ENCODE measurements around the gene MIPEP.
A peak's percentile ranks its signal among the peaks of the same experiment; 100 is the strongest.

Gene MIPEP

DNA sequence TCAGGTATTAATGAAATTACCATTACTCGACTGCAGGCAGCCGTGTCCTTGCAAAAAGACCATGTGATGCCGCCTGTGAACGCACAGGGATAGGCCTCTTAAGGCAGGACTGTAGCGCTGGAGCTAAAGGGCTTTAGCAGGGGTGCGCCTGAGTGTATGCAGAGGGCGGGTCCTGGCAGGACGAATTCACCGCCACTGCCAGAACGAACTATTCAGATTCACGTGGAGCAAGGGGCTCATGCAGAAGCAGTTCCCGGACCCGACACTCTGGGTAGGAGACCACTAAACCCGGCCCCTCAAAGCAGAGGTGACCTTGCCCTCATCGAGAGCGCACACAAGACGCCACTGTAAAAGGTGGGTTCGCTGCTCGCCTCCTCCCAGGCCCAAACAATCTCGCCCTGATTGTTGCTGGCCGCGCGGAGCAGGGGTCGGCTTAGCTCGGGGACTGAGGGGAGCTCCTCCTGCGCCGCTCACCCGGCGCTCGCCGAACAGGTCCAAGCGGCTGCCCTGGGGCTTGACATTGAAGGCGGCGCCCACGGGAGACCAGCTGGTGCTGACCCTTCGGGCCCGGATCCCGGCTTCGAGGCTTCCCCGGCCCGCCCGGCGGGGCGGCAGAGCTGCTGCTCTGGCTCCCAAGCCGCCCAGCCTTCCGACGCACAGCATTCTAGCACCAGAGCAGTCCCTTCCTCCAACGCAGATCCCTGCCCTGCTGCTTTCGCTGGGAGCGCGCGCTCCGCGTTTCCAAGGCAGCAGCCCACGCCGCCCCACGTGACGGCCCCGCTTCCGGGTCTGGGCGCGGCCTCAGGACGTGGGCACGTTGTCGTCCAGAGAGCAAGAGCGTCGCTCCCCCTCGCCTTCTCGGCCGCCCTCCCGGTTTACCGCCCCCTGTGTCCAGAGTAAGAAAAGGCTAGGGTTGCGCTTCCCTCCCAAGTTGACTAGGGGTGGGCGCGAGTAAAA, at the start of gene MIPEP:
Gene MIPEP (minus strand): TSS at position 743 of the 957 bp plus-strand sequence. CDS start 80 bp downstream, at position 663.
- Mint-ChIP-seq H3K9me3 (no peaks in the 10 kb centered on the region), H3K36me3 (no peaks in the 10 kb centered on the region), H3K27ac (peak within 1 kb of the TSS; percentile 77), H3K27me3 (peaks cover 5% of the 10 kb centered on the region), H3K4me3 (peak within 1 kb of the TSS; percentile 86), H3K4me1 (peaks cover 26% of the 10 kb centered on the region)
- CTCF ChIA-PET, result interaction anchor here (0.8 to 2.3 kb wide), 11 partner anchors 11 to 423 kb away, joined by 3 to 14 read pairs (median 3); no protein-coding TSS in a partner anchor
- DNase-seq, result peak; percentile 92

DNA sequence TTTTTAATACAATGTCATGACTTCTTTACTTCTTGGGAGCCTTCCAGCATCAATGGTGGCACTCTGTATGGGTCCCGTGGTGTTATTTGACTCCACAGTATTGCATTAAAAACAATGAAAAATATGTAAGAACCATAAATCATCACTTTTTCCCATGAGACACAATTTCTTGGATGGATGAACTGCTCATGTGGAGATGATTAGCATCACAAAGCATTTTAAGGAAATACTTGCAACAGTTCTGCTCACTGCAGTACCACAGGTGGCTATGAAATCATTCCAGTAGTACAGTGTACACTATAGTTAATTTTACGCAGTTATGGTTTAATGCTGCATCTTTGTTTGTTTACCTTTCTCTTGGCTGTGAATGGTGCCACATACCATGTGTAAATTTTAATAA, 45.3 kb upstream of the MIPEP start:
- no peak overlapping the region for H3K27ac Mint-ChIP-seq
- H3K4me1 Mint-ChIP-seq, result no peaks in the 10 kb centered on the region
- CTCF ChIA-PET, result no interaction called here
- H3K9me3 Mint-ChIP-seq, result peaks cover 2% of the 10 kb centered on the region
- H3K36me3 Mint-ChIP-seq, result no peaks in the 10 kb centered on the region
- H3K4me3 Mint-ChIP-seq, result no peak overlapping the region
- no peak for DNase-seq
- peaks cover 37% of the 10 kb centered on the region for H3K27me3 Mint-ChIP-seq

DNA sequence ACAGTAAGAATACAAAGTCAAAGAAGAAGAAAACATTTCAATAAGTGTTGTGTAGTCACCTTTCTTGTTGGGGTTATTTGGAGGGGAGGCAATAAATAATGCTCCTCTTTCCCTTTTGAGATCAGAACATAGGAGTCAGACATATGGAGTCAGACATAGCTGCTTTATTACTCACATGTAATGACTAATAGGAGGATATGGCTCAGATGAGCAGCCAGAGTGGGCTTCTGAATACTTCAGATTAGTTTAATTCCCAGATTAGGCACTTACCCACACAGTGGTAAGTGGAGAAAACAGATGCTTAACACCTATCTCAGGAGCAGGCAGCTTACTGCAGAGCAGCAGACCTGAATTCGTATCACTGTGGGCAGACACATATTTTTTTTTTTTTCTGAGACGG, 39.8 kb upstream of the MIPEP start:
- Mint-ChIP-seq H3K4me1 (no peaks in the 10 kb centered on the region), H3K4me3 (no peak overlapping the region)
- CTCF ChIA-PET, result interaction anchor here (0.7 kb wide), 1 partner anchor 275 kb away, joined by 3 read pairs; no protein-coding TSS in a partner anchor

DNA sequence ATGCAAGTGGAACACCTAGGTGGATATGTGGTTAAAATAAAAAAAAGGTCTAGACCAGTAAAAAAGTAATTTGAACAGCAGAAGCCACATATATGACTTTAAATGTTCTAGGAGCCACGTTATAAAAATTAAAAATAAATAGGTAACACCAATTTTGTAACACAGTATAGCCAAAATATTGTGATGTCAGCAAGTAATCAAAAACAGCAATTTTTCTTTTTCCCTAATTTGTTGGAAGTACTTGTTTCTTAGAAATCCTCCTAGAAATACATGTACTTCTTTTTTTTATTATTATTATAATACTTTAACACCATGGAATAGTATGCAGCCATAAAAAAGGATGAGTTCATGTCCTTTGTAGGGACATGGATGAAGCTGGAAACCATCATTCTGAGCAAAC, 33.8 kb upstream of the MIPEP start:
- CTCF ChIA-PET, result interaction anchor here (0.8 to 3.7 kb wide), 7 partner anchors 36 to 302 kb away, joined by 3 to 41 read pairs (median 3); no protein-coding TSS in a partner anchor
- Mint-ChIP-seq H3K27ac (no peak overlapping the region), H3K36me3 (no peaks in the 10 kb centered on the region), H3K9me3 (no peaks in the 10 kb centered on the region), H3K4me1 (no peaks in the 10 kb centered on the region), H3K27me3 (peaks cover 33% of the 10 kb centered on the region), H3K4me3 (no peak overlapping the region)
- DNase-seq, result no peak

More for the DNA sequence above, 39.8 kb upstream of the MIPEP start:
- Mint-ChIP-seq H3K36me3 (no peaks in the 10 kb centered on the region), H3K27me3 (peaks cover 42% of the 10 kb centered on the region), H3K27ac (no peak overlapping the region), H3K9me3 (no peaks in the 10 kb centered on the region)
- no peak for DNase-seq

DNA sequence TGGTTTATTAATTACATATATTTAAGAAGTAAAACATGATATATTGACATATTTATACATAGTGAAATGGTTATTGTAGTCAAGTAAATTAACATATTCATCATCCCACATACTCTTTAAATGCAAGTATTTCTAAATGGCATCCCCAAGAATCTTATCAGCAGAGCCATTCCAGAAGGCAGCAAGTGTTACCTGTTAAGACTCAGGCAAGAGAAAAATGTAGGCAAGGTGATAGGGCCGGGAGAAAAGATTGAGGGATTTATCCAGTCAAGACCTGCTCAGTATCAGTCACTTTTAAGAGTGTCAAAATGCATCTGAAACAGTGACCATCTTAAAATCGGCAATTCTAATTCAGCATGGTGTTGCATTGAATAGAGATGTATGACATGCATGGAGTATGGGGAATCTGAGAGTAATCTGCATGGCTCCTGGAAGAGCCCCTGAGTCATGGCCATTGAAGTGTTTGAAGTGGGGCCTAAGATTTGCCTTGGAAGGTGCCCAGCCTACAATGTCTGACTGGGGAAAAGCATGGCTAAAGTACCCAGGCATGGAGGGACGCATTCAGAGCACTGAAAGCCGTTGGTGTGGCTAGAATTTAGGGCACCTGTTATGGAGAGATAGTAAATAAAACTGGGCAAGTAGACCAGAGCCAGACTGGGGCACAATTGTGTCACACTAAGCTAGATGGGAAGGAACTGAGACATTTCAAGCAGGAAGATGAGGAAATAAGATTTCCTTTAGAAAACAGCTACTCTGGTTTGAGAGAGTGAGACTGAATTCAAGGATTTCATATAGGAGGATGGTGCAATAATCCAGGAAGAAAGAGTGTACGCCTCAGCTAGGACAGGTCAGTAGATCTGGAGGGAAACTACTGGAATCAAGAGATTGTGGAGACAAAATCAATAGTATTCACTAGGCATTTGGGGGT, 33.1 kb upstream of the MIPEP start:
- Mint-ChIP-seq H3K4me1 (no peaks in the 10 kb centered on the region), H3K36me3 (no peaks in the 10 kb centered on the region), H3K4me3 (no peak overlapping the region), H3K27ac (no peak overlapping the region), H3K9me3 (no peaks in the 10 kb centered on the region), H3K27me3 (peaks cover 39% of the 10 kb centered on the region)
- no peak for DNase-seq
- CTCF ChIA-PET, result interaction anchor here (0.6 to 3.7 kb wide), 18 partner anchors 8 to 306 kb away, joined by 3 to 41 read pairs (median 3); no protein-coding TSS in a partner anchor

DNA sequence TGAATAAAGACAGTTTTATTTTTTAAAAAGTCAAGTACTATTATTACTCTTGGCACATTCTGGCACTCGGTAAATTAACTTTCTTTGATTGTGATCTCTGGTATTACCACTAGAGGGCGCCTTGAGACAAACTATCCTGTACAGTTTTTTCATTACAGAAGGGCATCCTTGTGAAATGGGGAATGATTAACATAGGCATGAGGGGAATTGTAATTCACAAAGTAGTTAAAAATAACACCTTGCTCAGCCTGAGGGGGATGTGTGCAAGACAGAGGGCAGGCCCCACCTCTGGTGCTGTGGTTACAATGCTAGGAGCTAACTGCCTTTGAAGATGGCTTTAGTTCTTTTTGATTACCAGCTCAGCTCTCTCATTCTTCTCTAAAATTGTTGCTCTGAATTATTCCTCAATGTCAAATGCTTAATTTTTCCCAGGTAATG, 32.3 kb upstream of the MIPEP start:
- Mint-ChIP-seq H3K4me1 (no peaks in the 10 kb centered on the region), H3K4me3 (no peak overlapping the region), H3K27me3 (peaks cover 37% of the 10 kb centered on the region), H3K36me3 (no peaks in the 10 kb centered on the region), H3K9me3 (no peaks in the 10 kb centered on the region), H3K27ac (no peak overlapping the region)
- no peak for DNase-seq
- CTCF ChIA-PET, result interaction anchor here (0.6 to 3.7 kb wide), 16 partner anchors 9 to 307 kb away, joined by 3 to 41 read pairs (median 3); no protein-coding TSS in a partner anchor

DNA sequence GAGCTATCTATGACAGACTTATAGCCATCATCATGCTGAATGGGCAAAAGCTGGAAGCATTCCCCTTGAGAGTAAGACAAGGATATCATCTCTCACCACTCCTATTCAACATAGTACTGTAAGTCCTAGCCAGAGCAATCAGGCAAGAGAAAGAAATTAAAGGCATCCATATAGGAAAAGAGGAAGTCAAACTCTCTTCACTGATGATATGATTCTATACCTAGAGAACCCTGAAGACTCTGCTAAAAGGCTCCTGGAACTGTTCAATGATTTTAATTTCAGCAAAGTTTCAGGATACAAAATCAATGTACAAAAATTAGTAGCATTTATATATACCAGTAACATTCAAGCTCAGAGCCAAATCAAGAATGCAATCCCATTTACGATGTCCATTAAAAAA, 29.8 kb upstream of the MIPEP start:
- no peak overlapping the region for H3K27ac Mint-ChIP-seq
- no peak overlapping the region for H3K4me3 Mint-ChIP-seq
- peaks cover 30% of the 10 kb centered on the region for H3K27me3 Mint-ChIP-seq
- H3K36me3 Mint-ChIP-seq, result no peaks in the 10 kb centered on the region
- no peaks in the 10 kb centered on the region for H3K4me1 Mint-ChIP-seq
- no peaks in the 10 kb centered on the region for H3K9me3 Mint-ChIP-seq
- CTCF ChIA-PET, result interaction anchor here (0.9 to 1.5 kb wide), 4 partner anchors 42 to 310 kb away, joined by 3 to 5 read pairs (median 4); no protein-coding TSS in a partner anchor
- no peak for DNase-seq

DNA sequence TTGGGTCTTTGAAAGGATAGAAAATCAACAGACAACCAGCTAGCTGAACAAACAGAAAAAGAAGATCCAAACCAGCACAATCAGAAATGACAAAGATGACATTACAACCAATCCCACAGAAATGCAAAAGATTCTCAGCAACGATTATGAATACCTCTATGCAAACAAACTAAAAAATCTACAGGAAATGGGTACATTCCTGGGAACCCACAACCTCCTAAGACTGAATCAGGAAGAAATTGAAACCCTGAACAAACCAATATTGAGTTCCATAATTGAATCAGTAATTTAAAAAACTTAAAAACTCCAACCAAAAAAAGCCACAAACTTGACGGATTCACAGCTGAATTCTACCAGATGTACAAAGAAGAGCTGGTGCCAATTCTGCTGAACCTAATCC, 29.0 kb upstream of the MIPEP start:
- CTCF ChIA-PET, result interaction anchor here (0.9 to 1.5 kb wide), 4 partner anchors 42 to 311 kb away, joined by 3 to 5 read pairs (median 4); no protein-coding TSS in a partner anchor
- Mint-ChIP-seq H3K36me3 (no peaks in the 10 kb centered on the region), H3K9me3 (no peaks in the 10 kb centered on the region), H3K27me3 (peaks cover 26% of the 10 kb centered on the region), H3K4me3 (no peak overlapping the region), H3K4me1 (no peaks in the 10 kb centered on the region), H3K27ac (no peak overlapping the region)
- no peak for DNase-seq

DNA sequence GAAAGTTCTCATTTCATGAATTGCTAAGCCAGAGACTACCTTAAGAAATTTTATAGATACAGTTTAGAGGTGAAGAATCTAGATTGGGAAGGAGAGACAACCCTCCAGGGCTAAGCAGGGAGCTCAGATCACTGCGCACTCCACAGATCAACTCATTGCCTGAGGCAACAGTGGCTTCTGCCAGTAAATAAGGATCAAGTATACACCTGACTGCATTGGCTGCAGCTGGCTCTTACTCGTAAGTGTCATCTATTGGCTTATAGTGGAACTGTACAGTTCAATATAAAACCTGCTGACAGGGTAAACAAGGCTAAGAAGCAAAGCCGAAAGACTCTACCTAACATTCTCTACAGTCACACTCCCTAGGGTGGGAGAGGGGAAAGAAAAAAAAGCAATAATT, 26.1 kb upstream of the MIPEP start:
- CTCF ChIA-PET, result no interaction called here
- Mint-ChIP-seq H3K27me3 (peaks cover 37% of the 10 kb centered on the region), H3K9me3 (no peaks in the 10 kb centered on the region), H3K4me1 (peaks cover 6% of the 10 kb centered on the region), H3K27ac (no peak overlapping the region), H3K4me3 (no peak overlapping the region), H3K36me3 (no peaks in the 10 kb centered on the region)
- DNase-seq, result no peak

DNA sequence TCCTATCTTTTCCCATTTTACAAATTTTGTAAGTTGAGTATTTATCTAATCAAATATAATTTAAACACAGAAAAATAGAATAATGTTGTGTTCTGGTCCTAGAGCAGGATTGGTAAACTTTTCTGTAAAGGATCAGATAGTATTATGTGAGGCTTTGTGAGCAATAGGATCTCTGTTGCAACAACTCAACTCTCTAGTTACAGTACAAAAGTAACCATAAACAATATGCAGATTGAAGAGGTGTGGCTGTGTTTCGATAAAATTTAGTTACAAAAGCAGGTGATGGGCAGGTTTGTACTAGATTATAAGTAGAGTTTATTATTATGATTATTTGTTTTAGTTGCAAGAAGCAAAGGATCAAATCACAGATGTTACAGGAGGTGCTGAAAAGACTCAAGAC, 23.3 kb upstream of the MIPEP start:
- H3K27me3 Mint-ChIP-seq, result peaks cover 23% of the 10 kb centered on the region
- H3K4me3 Mint-ChIP-seq, result no peak overlapping the region
- CTCF ChIA-PET, result no interaction called here
- H3K9me3 Mint-ChIP-seq, result no peaks in the 10 kb centered on the region
- peaks cover 6% of the 10 kb centered on the region for H3K4me1 Mint-ChIP-seq
- no peak overlapping the region for H3K27ac Mint-ChIP-seq
- no peaks in the 10 kb centered on the region for H3K36me3 Mint-ChIP-seq
- DNase-seq, result no peak

DNA sequence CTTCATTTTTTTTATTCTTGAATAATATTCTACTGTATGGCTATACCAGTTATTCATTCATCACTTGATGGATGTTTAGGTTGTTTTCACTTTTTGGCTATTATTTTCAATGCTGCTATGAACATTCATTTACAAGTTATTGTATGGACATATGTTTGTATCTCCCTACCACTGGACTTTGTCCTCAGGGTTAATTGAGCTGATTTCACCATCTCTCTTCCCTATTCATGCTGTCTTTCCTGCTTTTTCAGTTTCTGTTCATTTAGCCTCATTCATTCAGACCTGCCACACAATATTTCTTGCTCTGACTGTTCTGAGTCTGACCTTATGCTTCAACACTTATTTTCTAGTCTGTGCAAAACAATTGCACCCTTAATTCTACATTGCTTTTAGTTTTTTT, 20.4 kb upstream of the MIPEP start:
- Mint-ChIP-seq H3K4me1 (peaks cover 6% of the 10 kb centered on the region), H3K9me3 (no peaks in the 10 kb centered on the region), H3K27ac (no peak overlapping the region), H3K4me3 (no peak overlapping the region), H3K36me3 (no peaks in the 10 kb centered on the region), H3K27me3 (peaks cover 25% of the 10 kb centered on the region)
- CTCF ChIA-PET, result interaction anchor here (0.8 kb wide), 1 partner anchor 319 kb away, joined by 3 read pairs; no protein-coding TSS in a partner anchor
- DNase-seq, result no peak

DNA sequence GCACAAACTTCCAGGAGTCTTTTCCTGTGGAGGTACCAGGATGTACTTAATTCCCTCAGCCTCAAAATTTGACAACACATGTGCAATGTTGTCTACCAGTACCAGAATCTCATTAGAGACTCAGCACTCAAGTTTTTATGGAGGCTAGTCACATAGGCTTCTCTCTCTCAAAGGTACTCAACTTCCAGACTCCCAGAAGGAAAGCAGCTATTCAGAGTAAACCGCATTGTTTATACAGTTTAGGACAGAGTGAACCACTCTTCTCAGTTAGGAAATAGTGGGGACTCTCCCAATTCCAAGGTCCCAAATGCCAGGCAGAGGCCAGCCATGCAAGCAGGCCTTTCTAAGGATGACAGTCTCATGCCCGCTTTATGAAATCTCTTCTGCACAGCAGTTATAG, 16.6 kb upstream of the MIPEP start:
- no peaks in the 10 kb centered on the region for H3K9me3 Mint-ChIP-seq
- peaks cover 51% of the 10 kb centered on the region for H3K27me3 Mint-ChIP-seq
- CTCF ChIA-PET, result no interaction called here
- H3K27ac Mint-ChIP-seq, result no peak overlapping the region
- no peaks in the 10 kb centered on the region for H3K36me3 Mint-ChIP-seq
- no peak for DNase-seq
- peaks cover 3% of the 10 kb centered on the region for H3K4me1 Mint-ChIP-seq
- no peak overlapping the region for H3K4me3 Mint-ChIP-seq

DNA sequence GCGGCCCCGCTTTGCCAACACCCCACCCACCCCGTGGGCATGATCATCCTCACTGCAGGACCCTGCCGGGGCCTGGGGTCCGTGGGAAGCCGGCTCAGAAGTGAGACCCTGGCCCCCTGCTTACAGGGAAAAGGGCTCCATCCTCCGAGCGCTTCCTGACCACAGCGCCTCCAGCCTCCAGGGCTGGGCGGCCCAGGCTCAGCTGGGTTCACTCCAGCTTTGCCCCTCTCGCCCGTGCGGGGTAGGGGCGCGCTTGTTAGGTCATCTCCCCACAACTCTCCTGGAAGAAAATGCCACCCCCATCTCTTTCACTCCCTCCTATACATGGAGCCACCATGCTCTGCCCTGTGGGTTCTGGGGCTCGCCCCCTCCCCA, 14.7 kb upstream of the MIPEP start:
- H3K27me3 Mint-ChIP-seq, result peaks cover 49% of the 10 kb centered on the region
- H3K27ac Mint-ChIP-seq, result no peak overlapping the region
- no peak overlapping the region for H3K4me3 Mint-ChIP-seq

More for the DNA sequence above, 14.7 kb upstream of the MIPEP start:
- no peak for DNase-seq
- CTCF ChIA-PET, result interaction anchor here (1.4 kb wide), 1 partner anchor 437 kb away, joined by 6 read pairs; no protein-coding TSS in a partner anchor
- Mint-ChIP-seq H3K36me3 (no peaks in the 10 kb centered on the region), H3K9me3 (no peaks in the 10 kb centered on the region), H3K4me1 (peaks cover 14% of the 10 kb centered on the region)
